GM10266 (cell line): ENCODE results near the gene PROSER3.

Source experiments
- DNase-seq: peaks from one replicate; pipeline ENCODE4 v3.0.0; 2012; ENCODE audit errors: extremely low spot score
- CTCF ChIP-seq: IDR thresholded peaks from 2 replicates; pipeline ENCODE4 v1.5.1; 2012; ENCODE audit warnings: mild to moderate bottlenecking, low read depth; ENCODE audit not compliant: control insufficient read depth, insufficient read depth; ENCODE audit errors: missing control alignments

PROSER3 gene

GRCh38 chr19:35714601-35715354 lies 43.2 kb upstream of the PROSER3 start:
- no peak for DNase-seq
- peak; percentile 43 for TF ChIP-seq CTCF

DNA sequence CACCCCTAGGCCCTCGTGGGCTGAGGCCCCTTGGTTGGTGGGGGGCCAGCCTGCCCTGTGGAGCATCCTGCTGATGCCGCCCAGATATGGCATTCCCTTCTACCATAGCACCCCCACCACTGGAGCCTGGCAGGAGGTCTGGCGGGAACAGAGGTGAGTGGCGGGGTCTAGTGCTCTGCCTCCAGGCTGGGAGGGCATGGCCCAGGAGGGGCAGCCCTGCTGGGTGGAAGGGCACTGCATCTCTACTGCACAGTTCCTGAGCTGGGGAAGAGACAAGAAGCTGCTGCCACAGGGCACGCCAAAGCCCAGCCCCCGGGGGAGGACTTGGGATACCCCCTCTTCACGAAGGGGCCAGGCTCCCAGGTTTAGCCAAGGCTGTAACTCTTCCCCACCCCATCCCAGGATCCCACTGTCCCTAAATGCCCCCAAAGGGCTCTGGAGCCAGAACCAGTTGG lies 42.6 kb upstream of the PROSER3 start:
- DNase-seq, result no peak
- TF ChIP-seq CTCF, result no peak

DNA sequence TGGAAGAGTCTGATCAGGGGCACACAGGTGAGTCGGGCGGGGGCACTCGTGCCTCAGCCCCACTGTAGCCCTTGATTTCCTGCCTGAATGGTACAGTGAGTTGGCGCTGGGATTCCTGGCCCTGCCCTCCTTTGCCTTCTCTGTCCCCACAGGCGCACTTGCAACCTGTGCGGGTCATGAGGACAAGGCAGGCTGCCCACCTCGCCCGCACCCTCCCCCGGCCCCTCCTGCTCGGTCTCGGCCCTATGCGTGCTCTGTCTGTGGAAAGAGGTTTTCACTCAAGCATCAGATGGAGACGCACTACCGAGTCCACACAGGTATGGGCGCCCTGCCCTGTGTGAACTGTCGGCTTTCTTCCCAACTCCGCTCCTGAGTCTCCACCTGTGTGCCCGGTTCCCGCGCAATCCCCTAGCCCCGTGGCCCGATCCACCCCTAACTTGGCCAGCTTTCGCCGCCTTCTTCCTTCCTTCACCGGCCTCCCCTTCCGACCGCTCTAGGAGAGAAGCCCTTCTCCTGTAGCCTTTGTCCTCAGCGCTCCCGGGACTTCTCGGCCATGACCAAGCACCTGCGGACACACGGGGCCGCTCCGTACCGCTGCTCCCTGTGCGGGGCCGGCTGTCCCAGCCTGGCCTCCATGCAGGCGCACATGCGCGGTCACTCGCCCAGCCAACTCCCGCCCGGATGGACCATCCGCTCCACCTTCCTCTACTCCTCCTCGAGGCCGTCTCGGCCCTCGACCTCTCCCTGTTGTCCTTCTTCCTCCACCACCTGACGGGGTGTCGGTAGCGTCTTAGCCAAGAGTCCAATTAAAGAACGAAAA lies 41.8 kb upstream of the PROSER3 start:
- TF ChIP-seq CTCF, result no peak
- no peak for DNase-seq

DNA sequence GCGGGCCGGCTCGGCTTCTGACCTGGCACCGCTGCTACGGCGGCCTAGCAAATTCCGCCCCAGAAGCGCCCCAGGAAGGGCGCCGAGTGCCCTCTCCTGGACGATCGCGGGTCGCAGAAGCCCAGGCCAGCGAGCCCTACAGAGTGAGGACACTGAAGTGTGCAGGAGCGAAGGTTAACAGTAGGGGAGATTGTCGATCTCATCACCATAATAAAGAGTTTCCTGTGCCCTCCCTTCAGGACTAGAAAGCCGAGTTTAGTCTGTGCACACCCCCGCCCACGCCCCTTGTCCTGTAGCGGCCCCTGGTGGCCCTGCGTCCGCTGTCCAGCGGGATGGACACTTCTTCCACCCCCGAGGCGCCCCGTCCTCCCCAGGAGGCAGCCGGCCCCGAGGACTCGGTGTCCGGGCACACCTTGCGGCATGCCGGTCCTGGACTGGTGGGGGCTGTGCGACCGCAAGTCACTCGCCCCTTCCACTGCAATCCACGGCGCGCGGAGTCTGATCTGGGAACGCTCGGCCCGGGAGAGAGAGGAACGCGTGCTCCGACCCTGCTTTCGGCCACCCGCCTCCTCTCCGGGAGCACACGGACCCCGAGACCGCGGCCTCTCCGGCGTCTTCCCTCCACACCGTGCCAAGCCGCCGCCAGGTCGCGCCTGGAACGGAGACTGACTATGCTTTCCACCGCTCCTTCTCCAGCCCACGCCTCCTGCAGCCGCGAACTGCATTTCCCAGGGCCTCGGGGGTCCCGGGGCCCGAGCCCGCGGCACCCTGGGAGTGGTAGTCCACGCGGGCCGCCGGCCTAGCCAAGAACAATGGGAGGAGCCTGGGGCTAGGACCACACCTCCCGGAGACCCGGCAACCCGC lies 40.9 kb upstream of the PROSER3 start:
- peak; percentile 85 for DNase-seq
- TF ChIP-seq CTCF, result peak; percentile 64

- peak; percentile 99 for DNase-seq
These were observed 40.2 kb upstream of the PROSER3 start, which contains the start of gene KMT2B for GRCh38 chr19:35717665-35718344. Gene KMT2B, plus strand, starts transcription at chr19:35718003. Its CDS starts 16 bp downstream, at chr19:35718019.

More at GRCh38 chr19:35717665-35718344, 40.2 kb upstream of the PROSER3 start, which contains the start of gene KMT2B:
- TF ChIP-seq CTCF, result no peak
